Peyer's patch (tissue), 4 donors: ENCODE data around the gene NDOR1.

Experiments
- POLR2A ChIP-seq, 2 donors: fragments of 450-650 bp; IDR thresholded peaks; one replicate each; pipeline ENCODE4 v1.5.1; 2017; ENCODE audit warnings: antibody characterized with exemption in 2 of 2, mild to moderate bottlenecking in 2 of 2, moderate library complexity in 2 of 2
- TF ChIP-seq, protein P1 (sequence below), 6 experiments: fragments of 450-650 bp in 4 of 6; fragments of 200-600 bp in 2 of 6; sonication (generic) in 1 of 6; IDR thresholded peaks; one replicate each; pipeline ENCODE4 v1.5.1; 2017 to 2019; ENCODE audit warnings: antibody characterized with exemption in 6 of 6, mild to moderate bottlenecking in 3 of 6, moderate library complexity in 1 of 6

GRCh38 chr9:137199411-137200121, 5.9 kb upstream of the NDOR1 start:
- TF ChIP-seq, protein P1, sequence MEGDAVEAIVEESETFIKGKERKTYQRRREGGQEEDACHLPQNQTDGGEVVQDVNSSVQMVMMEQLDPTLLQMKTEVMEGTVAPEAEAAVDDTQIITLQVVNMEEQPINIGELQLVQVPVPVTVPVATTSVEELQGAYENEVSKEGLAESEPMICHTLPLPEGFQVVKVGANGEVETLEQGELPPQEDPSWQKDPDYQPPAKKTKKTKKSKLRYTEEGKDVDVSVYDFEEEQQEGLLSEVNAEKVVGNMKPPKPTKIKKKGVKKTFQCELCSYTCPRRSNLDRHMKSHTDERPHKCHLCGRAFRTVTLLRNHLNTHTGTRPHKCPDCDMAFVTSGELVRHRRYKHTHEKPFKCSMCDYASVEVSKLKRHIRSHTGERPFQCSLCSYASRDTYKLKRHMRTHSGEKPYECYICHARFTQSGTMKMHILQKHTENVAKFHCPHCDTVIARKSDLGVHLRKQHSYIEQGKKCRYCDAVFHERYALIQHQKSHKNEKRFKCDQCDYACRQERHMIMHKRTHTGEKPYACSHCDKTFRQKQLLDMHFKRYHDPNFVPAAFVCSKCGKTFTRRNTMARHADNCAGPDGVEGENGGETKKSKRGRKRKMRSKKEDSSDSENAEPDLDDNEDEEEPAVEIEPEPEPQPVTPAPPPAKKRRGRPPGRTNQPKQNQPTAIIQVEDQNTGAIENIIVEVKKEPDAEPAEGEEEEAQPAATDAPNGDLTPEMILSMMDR (IDR thresholded peaks at IDR 0.05): no peak
- TF ChIP-seq POLR2A (IDR thresholded peaks at IDR 0.05): no peak
